NB4 (cell line): ENCODE data around the gene IYD.
A peak's percentile ranks its signal among the peaks of the same experiment; 100 is the strongest.

ENCODE experiments used
- DNase-seq: peaks from one replicate; pipeline ENCODE4 v3.0.0; 2010; ENCODE audit warnings: low read depth
- H3K4me3 ChIP-seq: one replicate; pipeline ENCODE4 v1.5.1; 2011; ENCODE audit warnings: mild to moderate bottlenecking, low read depth, low read length, moderate library complexity
- CTCF ChIP-seq: IDR thresholded peaks from one replicate; pipeline ENCODE4 v1.5.1; 2012; ENCODE audit warnings: low read depth, low read length
- MAX ChIP-seq: IDR thresholded peaks from 2 replicates; pipeline ENCODE4 v1.6.1; 2011; ENCODE audit warnings: low read depth, low read length
- MYC ChIP-seq: IDR thresholded peaks from 2 replicates; pipeline ENCODE4 v1.6.1; 2011; ENCODE audit warnings: low read depth, low read length
- POLR2A ChIP-seq: IDR thresholded peaks from 2 replicates; pipeline ENCODE4 v1.6.1; 2011; ENCODE audit warnings: mild to moderate bottlenecking; ENCODE audit not compliant: insufficient read length; ENCODE audit errors: extremely low read depth

The IYD gene

GRCh38 chr6:150394053-150394898 lies 25.5 kb downstream of the IYD start:
- no peak for DNase-seq
- no peak overlapping the region for H3K4me3 ChIP-seq
- TF ChIP-seq POLR2A, result no peak
- no peak for TF ChIP-seq CTCF
- TF ChIP-seq MAX, result no peak
- no peak for TF ChIP-seq MYC

GRCh38 chr6:150394899-150395295 lies 26.1 kb downstream of the IYD start:
- H3K4me3 ChIP-seq, result no peak overlapping the region
- no peak for DNase-seq
- TF ChIP-seq MAX, result no peak
- no peak for TF ChIP-seq POLR2A
- no peak for TF ChIP-seq CTCF
- no peak for TF ChIP-seq MYC

- DNase-seq, result peak; percentile 59
These were observed 26.7 kb downstream of the IYD start for GRCh38 chr6:150395388-150396009.

GRCh38 chr6:150403458-150404246 lies 34.8 kb downstream of the IYD start:
- TF ChIP-seq CTCF (no peak), MAX (no peak), POLR2A (no peak), MYC (no peak)
- DNase-seq, result no peak
- H3K4me3 ChIP-seq, result no peak overlapping the region

More at GRCh38 chr6:150395388-150396009, 26.7 kb downstream of the IYD start:
- TF ChIP-seq MAX, result no peak
- peak; percentile 65 for TF ChIP-seq CTCF
- no peak overlapping the region for H3K4me3 ChIP-seq

GRCh38 chr6:150406948-150407347 lies 38.1 kb downstream of the IYD start:
- peak; percentile 11 for DNase-seq
- no peak overlapping the region for H3K4me3 ChIP-seq
- TF ChIP-seq CTCF (no peak), MAX (no peak), POLR2A (no peak), MYC (no peak)
